DMS53 treated with DMSO at 0.1 percent for 48 hours (cell line): ENCODE data around the gene LCN1.
A peak's percentile ranks its signal among the peaks of the same experiment; 100 is the strongest.
"Not testable (repeated sequence)": the region's sequence is repeated elsewhere in the genome, so short reads cannot be mapped to it uniquely, and the experiment has no call there.

Experiments used
- DNase-seq: peaks from one replicate; lab custom pipeline; 2025; ENCODE audit not compliant: unreplicated experiment; lab: John Stamatoyannopoulos, UW

Gene LCN1

DNA sequence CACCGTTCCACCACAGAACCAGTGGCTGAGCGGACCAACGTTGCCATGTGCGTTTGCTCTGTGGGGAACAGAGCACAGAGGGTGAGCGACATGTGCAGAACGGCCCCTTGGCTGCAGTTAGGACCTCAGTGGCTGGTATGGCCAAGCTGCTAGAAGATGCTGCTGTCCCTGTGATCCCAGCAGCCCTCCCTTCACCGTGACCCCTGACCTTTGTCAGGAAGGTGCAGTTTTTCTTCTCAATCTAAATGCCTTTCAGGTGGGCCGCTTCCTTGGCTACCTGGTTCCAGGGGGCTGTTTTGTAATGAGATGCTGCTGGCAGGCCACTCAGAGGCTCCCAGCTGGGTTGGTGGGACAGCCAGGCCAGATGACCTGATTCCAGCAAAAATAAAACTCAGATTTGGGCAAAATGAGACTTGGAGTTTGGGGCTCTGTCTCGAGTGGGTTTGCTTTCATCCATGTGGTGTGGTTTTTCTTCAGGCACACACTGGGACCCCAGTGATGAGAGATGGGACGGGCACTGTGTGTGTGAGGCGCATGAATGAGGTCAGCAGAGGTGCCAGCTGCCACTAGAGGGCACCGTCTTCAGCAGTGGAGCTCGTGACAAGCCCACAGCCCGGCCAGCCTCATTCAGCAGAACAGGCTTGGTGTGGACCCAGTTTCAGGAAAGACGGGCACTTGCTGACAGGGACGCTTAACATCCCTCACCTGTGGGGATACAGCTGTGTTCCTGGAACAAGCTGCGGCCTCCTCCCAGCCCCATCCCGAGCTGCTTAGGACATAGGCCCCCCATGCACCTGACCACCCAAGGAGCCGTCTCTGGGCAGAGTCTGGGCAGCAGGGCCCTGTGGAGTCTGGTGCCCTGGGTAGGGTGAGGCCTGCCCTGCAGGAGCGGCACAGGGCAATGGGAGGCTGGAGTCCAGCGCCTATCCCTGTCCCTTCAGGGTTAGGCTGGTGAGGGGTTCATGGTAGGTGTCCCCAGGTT is 16.7 kb upstream of the LCN1 start:
- peak; percentile 22 for DNase-seq

- no peak for DNase-seq
These were observed 15.6 kb upstream of the LCN1 start for GRCh38 chr9:135505406-135506187.

- no peak for DNase-seq
These were observed 14.7 kb upstream of the LCN1 start for GRCh38 chr9:135506327-135507103.

DNA sequence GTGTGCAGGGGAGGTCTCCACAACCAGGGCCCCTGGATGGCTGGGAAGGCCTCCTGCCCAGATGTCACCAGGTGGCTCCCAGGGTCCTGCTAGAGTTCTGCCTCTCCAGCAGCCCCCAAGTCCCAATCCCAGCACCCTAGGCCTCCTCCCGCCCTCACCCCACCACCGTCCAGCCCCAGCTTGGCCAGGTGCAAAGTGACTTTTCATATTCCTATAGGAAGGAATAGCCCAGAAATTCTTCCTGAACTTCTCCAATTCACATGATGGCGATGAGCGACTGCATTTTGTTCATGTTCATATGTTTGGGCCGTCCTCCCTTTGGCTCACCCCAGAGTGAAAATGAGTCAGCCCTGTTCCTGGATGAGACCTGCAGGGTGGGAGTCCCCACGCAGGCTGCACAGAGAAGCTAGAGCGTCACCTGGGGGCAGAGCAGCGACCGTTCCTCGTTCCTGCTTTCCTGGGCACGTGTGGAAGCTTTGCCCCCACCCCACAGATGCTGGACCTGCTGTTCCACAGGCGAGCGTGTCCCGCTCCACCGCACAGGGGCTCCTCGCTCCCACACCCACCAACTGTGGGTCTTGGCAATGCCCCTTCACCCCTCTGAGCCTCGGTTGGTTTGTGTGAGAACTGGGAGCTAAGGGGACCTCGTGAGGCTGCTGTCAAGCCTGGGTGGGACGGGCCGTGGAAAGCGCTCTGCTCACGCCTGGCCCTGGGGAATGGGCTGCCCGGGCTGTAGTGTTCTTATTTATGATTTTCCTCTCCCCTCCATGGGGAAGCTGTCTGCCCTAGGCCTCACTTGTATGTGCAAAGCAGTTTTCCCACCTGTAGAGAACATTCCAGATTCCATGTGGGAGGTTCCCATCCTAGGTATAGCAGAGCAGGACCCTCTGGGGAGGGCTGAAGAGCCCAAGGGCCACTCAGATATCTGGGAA is 13.9 kb upstream of the LCN1 start:
- no peak for DNase-seq

DNA sequence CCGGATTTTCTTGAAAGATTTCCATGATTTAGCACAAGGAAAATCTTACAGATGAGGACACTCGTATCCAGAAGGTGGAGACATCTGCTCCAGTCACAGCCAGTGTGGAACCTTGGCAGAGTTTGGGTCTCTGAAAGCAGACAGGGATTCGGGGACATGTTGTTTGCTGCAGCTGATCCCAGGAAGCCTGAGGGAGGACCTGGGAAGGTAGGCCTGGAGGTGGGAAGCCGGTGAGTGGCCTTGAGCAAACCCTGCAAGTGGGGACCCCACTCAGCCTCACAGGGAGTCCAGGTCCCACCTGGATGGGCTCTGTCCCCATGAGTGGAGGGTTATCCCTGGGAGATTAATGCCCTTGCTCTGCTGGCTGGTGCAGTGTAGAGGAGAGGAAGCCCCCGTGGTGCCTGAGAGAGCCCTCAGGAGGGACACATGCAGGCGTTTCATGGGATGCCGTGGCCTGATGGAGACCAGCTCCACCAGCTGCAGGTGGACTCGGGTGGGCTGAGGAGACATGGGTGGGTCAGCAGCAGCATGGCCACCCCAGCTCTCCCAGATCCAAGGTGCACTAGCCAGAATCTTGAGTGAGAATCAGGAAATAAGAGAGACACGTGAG is 12.9 kb upstream of the LCN1 start:
- DNase-seq: no peak

- DNase-seq: no peak
These were observed 11.8 kb upstream of the LCN1 start for GRCh38 chr9:135509458-135509857.

- no peak for DNase-seq
These were observed 9.0 kb upstream of the LCN1 start for GRCh38 chr9:135512241-135512603.

DNA sequence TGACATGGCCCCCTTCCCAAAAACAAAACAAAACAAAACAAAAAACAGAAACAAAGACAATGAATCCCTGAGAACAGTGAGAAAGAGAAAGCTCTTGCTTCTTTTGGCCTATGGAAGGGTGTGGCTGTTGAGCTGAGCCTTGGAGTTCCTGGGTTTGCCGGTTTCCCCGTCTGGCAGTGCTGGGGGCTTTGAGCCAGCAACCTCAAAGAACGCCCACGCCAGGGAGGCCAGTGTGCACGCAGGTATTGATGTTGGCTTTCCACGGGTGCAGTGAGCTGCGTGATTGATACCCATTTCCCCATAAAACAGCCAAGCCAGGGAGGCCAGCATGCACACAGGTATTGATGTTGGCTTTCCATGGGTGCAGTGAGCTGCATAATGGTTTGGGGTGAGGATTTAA is 8.3 kb upstream of the LCN1 start:
- no peak for DNase-seq

GRCh38 chr9:135513351-135513846 is 7.8 kb upstream of the LCN1 start:
- no peak for DNase-seq

DNA sequence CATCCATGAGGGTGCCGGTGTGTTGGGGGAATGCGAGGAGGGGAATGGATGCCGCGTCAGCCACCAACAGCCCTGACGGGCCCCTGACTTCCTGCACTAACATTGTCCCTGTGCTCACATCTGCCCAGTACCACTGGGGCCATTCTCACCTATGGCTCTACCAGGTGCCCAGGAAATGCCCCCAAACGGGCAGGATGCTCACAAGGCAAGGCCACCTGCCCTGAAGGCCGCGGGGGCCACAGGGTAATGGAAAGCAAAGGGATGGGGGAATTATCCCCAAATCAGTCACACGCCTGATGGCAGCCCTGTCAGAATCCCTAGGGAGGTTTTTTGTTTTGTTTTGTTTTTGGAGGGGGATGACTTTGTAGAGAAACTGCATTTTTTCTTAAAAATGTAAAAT is 7.3 kb upstream of the LCN1 start:
- DNase-seq: not testable (repeated sequence)

DNA sequence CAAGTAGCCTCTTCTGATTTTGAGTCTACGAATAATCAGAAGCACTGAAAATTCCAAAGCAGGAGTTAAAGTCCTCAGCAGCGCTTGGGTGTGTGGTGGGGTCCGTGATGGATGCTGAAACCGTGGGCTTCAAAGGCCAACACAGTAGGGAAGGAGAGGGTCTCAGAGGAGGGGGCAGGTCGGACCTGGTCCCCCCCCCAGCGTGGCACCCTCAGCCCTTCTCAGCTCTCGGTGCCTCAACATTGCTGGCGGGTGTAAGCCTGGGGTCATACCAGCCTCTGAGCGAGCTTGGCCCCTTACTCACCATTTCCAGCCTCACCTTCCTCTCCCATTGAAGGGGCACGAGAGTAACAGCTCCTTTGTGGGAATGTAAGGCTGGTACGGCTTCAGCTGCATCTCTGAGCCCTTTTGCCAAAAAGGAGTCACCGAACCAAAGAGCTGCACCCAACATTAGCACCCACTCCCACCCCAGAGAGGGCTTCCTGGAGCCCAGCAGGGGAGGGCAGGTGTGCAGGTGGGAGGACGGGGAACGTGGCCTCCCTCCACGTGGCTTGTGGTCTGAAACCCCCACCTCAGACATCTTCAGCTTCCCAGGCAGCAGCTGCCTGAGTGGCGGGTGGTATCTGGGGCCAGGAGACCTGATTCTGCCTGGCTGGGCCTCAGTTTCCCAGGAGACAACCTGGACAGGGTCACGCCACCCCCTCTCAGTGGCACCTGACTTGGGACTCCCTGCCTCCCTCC is 6.7 kb upstream of the LCN1 start:
- no peak for DNase-seq

GRCh38 chr9:135515083-135515951 is 5.9 kb upstream of the LCN1 start:
- DNase-seq: no peak

- no peak for DNase-seq
These were observed 4.9 kb upstream of the LCN1 start for GRCh38 chr9:135516132-135516860.

DNA sequence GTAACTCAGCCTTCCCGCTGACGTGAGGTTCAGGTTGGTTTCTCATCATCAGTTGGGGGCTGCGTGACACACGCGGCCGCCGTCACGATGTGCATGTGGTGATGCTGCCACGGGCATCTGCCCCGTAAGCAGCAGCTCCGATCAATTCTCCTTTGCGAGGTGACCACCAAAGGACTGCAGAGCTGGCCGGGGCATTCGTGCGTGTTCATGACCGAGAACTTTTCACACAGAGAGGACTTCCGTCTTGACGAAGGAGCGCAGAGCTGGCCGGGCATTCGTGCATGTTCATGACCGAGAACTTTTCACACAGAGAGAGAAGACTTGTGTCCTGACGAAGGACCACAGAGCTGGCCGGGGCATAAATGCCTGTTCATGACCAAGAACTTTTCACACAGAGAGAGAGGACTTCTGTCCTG is 3.8 kb upstream of the LCN1 start:
- no peak for DNase-seq

GRCh38 chr9:135519179-135519971 is 1.9 kb upstream of the LCN1 start:
- DNase-seq: no peak

DNA sequence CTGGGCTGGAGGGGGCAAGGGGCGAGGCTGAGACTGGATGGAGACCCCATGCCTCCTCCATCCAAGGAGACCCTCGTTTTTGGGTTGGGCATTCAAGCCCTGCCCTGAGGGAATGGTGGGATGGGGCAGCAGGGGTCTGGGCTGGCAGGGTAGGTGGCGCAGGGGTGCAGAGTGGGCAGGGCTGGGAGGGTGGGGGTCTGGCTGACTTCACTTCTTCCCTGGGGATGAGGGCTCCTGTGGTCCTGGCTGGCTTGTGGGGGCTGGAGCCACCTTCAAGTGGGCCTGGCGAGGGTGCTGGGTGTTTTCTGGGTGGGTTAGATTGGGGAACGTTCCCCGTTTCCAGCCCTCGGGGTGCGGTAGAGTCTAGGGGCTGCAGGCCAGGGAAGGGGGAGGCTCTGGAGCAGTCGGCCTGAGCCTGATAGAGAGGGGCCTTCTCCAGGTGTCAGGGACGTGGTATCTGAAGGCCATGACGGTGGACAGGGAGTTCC is 412 bp downstream of the LCN1 start:
- DNase-seq: no peak
